Astrocyte of the hippocampus (primary cell): ENCODE data around the gene HOXB2.

Source experiments
- DNase-seq: peaks from one replicate; pipeline ENCODE4 v3.0.0; 2011; ENCODE audit warnings: low read depth, low spot score

Gene HOXB2

GRCh38 chr17:48565925-48566710 is 21.2 kb upstream of the HOXB2 start:
- no peak for DNase-seq

GRCh38 chr17:48565022-48565554 is 20.2 kb upstream of the HOXB2 start:
- no peak for DNase-seq

GRCh38 chr17:48564188-48565021 is 19.5 kb upstream of the HOXB2 start:
- DNase-seq: peak; percentile 60

- DNase-seq: no peak
Measured at GRCh38 chr17:48563867-48564187, 18.9 kb upstream of the HOXB2 start.

GRCh38 chr17:48563385-48563838 is 18.5 kb upstream of the HOXB2 start:
- no peak for DNase-seq

GRCh38 chr17:48562934-48563333 is 18.0 kb upstream of the HOXB2 start:
- no peak for DNase-seq

- no peak for DNase-seq
Measured at GRCh38 chr17:48561884-48562810, 17.2 kb upstream of the HOXB2 start.

- no peak for DNase-seq
Measured at GRCh38 chr17:48559840-48560817, 15.2 kb upstream of the HOXB2 start.

GRCh38 chr17:48559122-48559839 is 14.4 kb upstream of the HOXB2 start:
- no peak for DNase-seq

GRCh38 chr17:48558831-48559121 is 13.9 kb upstream of the HOXB2 start:
- DNase-seq: no peak

GRCh38 chr17:48558057-48558830 is 13.3 kb upstream of the HOXB2 start:
- no peak for DNase-seq

GRCh38 chr17:48556576-48557401 is 11.9 kb upstream of the HOXB2 start:
- peak; percentile 26 for DNase-seq

GRCh38 chr17:48556229-48556575 is 11.3 kb upstream of the HOXB2 start:
- peak; percentile 24 for DNase-seq

GRCh38 chr17:48555258-48556228 is 10.6 kb upstream of the HOXB2 start:
- DNase-seq: peak; percentile 83

GRCh38 chr17:48554412-48555257 is 9.7 kb upstream of the HOXB2 start:
- DNase-seq: peak; percentile 57

GRCh38 chr17:48553826-48554225 is 8.9 kb upstream of the HOXB2 start:
- DNase-seq: peak; percentile 32
